MV-4-11 (cell line): ENCODE measurements around the gene TBL1X.

Source experiments
- DNase-seq: peaks from one replicate; lab custom pipeline; 2025; lab: John Stamatoyannopoulos, UW

TBL1X gene

GRCh38 chrX:9707306-9708033 lies 242.6 kb downstream of the TBL1X start:
- DNase-seq: no peak

- DNase-seq: no peak
Observed at GRCh38 chrX:9708086-9708485, 243.2 kb downstream of the TBL1X start.

- peak; percentile 66 for DNase-seq
Observed at GRCh38 chrX:9708923-9709553, 244.2 kb downstream of the TBL1X start.

GRCh38 chrX:9710332-9710731 lies 245.5 kb downstream of the TBL1X start:
- DNase-seq: no peak

- no peak for DNase-seq
Observed at GRCh38 chrX:9717376-9717775, 252.5 kb downstream of the TBL1X start.

- DNase-seq: no peak
Observed at GRCh38 chrX:9724711-9725110, 259.9 kb downstream of the TBL1X start.

GRCh38 chrX:9728261-9728660 lies 263.4 kb downstream of the TBL1X start:
- peak; percentile 84 for DNase-seq

GRCh38 chrX:9729171-9729885 lies 264.5 kb downstream of the TBL1X start:
- no peak for DNase-seq

- DNase-seq: no peak
Observed at GRCh38 chrX:9730078-9730477, 265.2 kb downstream of the TBL1X start.

- no peak for DNase-seq
Observed at GRCh38 chrX:9730752-9731151, 265.9 kb downstream of the TBL1X start.

- no peak for DNase-seq
Observed at GRCh38 chrX:9737363-9737762, 272.5 kb downstream of the TBL1X start.

- DNase-seq: no peak
Observed at GRCh38 chrX:9738151-9738550, 273.3 kb downstream of the TBL1X start.

- DNase-seq: no peak
Observed at GRCh38 chrX:9739130-9739529, 274.3 kb downstream of the TBL1X start.

- DNase-seq: peak; percentile 51
Observed at GRCh38 chrX:9745417-9746115, 280.7 kb downstream of the TBL1X start.

GRCh38 chrX:9746148-9746888 lies 281.5 kb downstream of the TBL1X start:
- DNase-seq: peak; percentile 73

GRCh38 chrX:9747644-9748043 lies 282.8 kb downstream of the TBL1X start:
- no peak for DNase-seq

- DNase-seq: no peak
Observed at GRCh38 chrX:9749146-9749692, 284.4 kb downstream of the TBL1X start.

GRCh38 chrX:9757366-9757765 lies 292.5 kb downstream of the TBL1X start:
- no peak for DNase-seq

GRCh38 chrX:9758021-9758638 lies 293.3 kb downstream of the TBL1X start:
- no peak for DNase-seq

- no peak for DNase-seq
Observed at GRCh38 chrX:9759337-9759736, 294.5 kb downstream of the TBL1X start.
